Osteoblast (primary cell): Measurements from ENCODE around the gene PTCHD1. TPM values are rescaled to one million over a fixed set of nuclear protein-coding genes. Genes with fewer than 3 reads are reported as not detected.

ENCODE experiments used
- DNase-seq: peaks from one replicate; pipeline ENCODE4 v3.0.0; 2011; ENCODE audit warnings: low spot score, mixed read lengths; ENCODE audit not compliant: insufficient read length; ENCODE audit errors: missing footprints
- H2AFZ ChIP-seq: 2 replicates; pipeline ENCODE4 v1.6.0; 2011; ENCODE audit warnings: mild to moderate bottlenecking, low read length
- H3K27ac ChIP-seq: 2 replicates; pipeline ENCODE4 v1.5.1; 2011; ENCODE audit warnings: mild to moderate bottlenecking, low read depth, low read length, moderate library complexity
- H3K27me3 ChIP-seq: 2 replicates; pipeline ENCODE4 v1.6.0; 2012; ENCODE audit warnings: mild to moderate bottlenecking, control low read depth, inconsistent platforms, low read length, moderate library complexity; ENCODE audit not compliant: insufficient read depth
- H3K36me3 ChIP-seq: 2 replicates; pipeline ENCODE4 v1.5.1; 2011; ENCODE audit warnings: mild to moderate bottlenecking, low read length, control low read depth, moderate library complexity; ENCODE audit not compliant: insufficient read depth
- H3K4me1 ChIP-seq: 2 replicates; pipeline ENCODE4 v1.5.1; 2011; ENCODE audit warnings: mild to moderate bottlenecking, low read length, control low read depth, moderate library complexity; ENCODE audit not compliant: insufficient read depth
- H3K4me2 ChIP-seq: 2 replicates; pipeline ENCODE4 v1.6.0; 2011; ENCODE audit warnings: mild to moderate bottlenecking, low read length; ENCODE audit not compliant: insufficient read depth
- H3K4me3 ChIP-seq: fragments of 200-600 bp; sonication (generic); 3 replicates; pipeline ENCODE4 v1.5.1; 2012; ENCODE audit warnings: mild to moderate bottlenecking, low read length, inconsistent platforms; ENCODE audit not compliant: insufficient read depth
- H3K79me2 ChIP-seq: 2 replicates; pipeline ENCODE4 v1.6.0; 2012; ENCODE audit warnings: mild to moderate bottlenecking, low read length, control low read depth, inconsistent platforms; ENCODE audit not compliant: insufficient read depth
- H3K9me3 ChIP-seq: 2 replicates; pipeline ENCODE4 v1.5.1; 2011; ENCODE audit warnings: low read depth, low read length, control low read depth
- H4K20me1 ChIP-seq: 2 replicates; pipeline ENCODE4 v1.6.0; 2012; ENCODE audit warnings: mild to moderate bottlenecking, low read length, control low read depth; ENCODE audit not compliant: insufficient read depth
- CTCF ChIP-seq: IDR thresholded peaks from 2 replicates; pipeline ENCODE4 v1.5.1; 2011; ENCODE audit warnings: mild to moderate bottlenecking, low read depth, low read length, moderate library complexity; ENCODE audit errors: extremely low read depth
- total RNA-seq: library from RNA; depleted of rRNA; stranded (reverse); fragments of >200 nt; gene quantifications from 2 replicates; pipeline ENCODE4 v1.2.3, GENCODE V29; 2012

Gene PTCHD1
- total RNA-seq, 1 donor = not detected

DNA sequence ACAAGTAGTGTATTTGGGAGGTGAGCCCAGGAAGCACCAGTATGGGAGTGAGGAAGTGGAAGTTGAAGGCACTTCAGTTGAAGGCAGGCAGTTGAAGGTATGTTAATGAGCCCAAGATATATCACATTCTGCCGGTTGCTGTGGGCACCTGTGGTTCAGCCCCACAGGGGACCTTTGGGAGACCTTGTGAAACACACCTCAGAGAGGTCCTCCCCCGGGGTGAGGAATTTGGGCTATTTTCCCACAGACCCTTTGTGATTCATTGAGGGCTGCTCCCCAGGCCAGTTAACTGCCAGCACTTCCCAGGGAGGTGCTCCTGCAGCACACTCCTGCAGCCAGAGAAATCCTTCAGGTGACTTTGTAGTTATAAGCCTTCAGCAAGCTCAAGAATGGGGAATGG lies 45.9 kb downstream of the PTCHD1 start:
- Histone ChIP-seq H4K20me1 (no peaks in the 10 kb centered on the region), H3K79me2 (no peaks in the 10 kb centered on the region)

DNA sequence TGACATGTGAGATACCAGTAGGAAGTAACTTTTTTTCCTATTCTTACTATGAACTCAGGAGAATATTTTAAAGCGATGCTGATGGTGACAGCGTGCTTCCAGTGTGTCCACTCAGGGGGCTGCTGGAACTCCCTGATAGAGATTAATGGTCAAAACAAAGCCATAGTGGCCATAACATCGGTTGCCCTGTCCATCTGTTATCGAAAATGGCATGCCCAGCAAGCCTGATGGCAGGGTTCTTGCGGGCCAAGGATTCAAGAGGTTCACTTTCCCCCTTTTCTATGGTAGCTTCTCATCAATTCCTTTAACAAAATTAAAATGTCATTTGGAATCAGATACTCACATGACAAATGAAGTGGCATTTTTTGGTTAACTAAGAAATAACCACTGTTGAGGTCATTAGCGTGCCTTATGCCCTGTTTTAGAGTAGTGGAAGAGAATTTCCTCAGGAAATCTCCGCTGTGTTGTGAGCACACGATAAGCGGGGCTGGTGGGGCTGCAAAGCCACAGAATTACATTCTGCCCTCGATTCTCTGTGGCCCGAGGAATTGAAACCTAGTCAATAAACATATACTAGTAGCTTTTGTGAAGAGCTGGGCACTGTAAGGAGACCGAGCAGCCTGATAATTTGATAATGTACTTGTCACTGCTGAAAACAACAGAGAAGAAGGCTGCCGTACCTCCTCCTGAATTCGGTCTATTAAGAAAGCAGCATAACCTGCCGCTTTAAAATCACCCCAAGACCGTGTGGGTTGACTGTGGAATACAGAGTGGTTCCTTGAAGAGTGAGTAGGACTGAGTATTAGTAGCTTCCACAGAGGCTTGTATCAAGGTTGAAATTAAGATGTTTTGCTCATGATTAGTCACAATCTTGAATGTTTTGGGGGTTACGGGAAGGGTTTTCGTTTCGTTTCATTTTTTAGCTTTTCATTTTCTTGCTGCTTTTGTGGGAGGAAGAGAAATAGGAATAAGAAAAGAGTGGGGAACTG lies 46.7 kb downstream of the PTCHD1 start:
- Histone ChIP-seq H3K4me3 (no peak overlapping the region), H3K9me3 (no peaks in the 10 kb centered on the region)
- no peak for DNase-seq

More for the DNA sequence above, 45.9 kb downstream of the PTCHD1 start:
- H2AFZ ChIP-seq = no peak overlapping the region
- no peaks in the 10 kb centered on the region for H3K27me3 ChIP-seq
- H3K36me3 ChIP-seq = no peaks in the 10 kb centered on the region
- no peak for DNase-seq
- H3K4me3 ChIP-seq = no peak overlapping the region
- no peak for TF ChIP-seq CTCF
- no peaks in the 10 kb centered on the region for H3K4me1 ChIP-seq
- no peak overlapping the region for H3K4me2 ChIP-seq
- no peaks in the 10 kb centered on the region for H3K9me3 ChIP-seq
- no peak overlapping the region for H3K27ac ChIP-seq

DNA sequence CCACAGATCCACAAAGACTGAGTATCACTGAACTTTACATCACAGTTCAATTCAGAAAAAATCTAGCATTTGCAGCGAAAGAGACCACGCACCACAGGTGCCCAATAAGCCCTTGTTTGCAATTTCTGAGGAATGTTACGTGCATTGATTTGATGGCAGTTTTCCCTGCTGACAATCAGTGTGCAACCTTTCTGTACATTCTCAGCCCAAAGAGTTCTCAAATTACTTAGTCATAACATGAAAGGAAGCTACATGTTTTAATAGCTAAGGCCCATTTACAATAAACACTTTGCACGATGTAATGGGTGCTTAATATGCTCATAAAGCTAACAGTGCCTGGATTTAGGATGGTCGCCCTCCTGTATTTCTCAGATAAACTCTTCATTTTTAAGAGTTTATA lies 47.9 kb downstream of the PTCHD1 start:
- DNase-seq = no peak
- Histone ChIP-seq H3K9me3 (no peaks in the 10 kb centered on the region), H4K20me1 (no peaks in the 10 kb centered on the region), H3K4me3 (no peak overlapping the region), H3K27ac (no peak overlapping the region), H3K79me2 (no peaks in the 10 kb centered on the region), H3K4me1 (no peaks in the 10 kb centered on the region), H2AFZ (no peak overlapping the region), H3K4me2 (no peak overlapping the region), H3K27me3 (no peaks in the 10 kb centered on the region), H3K36me3 (no peaks in the 10 kb centered on the region)
- no peak for TF ChIP-seq CTCF

More for the DNA sequence above, 46.7 kb downstream of the PTCHD1 start:
- H3K27me3 ChIP-seq = no peaks in the 10 kb centered on the region
- no peaks in the 10 kb centered on the region for H3K79me2 ChIP-seq
- no peak for TF ChIP-seq CTCF
- H2AFZ ChIP-seq = no peak overlapping the region
- no peak overlapping the region for H3K27ac ChIP-seq
- H3K4me1 ChIP-seq = no peaks in the 10 kb centered on the region
- H3K4me2 ChIP-seq = no peak overlapping the region
- no peaks in the 10 kb centered on the region for H4K20me1 ChIP-seq
- no peaks in the 10 kb centered on the region for H3K36me3 ChIP-seq

DNA sequence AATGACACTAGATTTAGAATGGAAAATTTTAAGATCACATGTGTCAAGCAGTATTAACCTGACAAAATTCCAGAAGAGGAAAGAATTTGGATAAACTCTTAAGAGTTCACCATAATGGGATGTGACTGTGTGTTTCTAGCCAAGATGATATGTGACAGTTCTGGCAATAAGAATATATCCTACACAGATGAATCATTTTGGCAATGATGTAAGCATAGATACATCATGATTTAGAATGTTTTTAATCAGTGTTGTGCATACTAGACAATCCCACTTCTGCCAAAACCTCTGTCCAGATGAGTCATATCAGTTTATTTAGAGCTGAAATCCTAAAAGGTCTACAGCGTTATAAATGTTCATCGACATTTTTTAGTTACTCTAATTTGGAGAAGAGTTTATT lies 48.8 kb downstream of the PTCHD1 start:
- H3K27ac ChIP-seq = no peak overlapping the region
- no peaks in the 10 kb centered on the region for H3K79me2 ChIP-seq
- no peaks in the 10 kb centered on the region for H3K27me3 ChIP-seq
- H3K36me3 ChIP-seq = no peaks in the 10 kb centered on the region
- H4K20me1 ChIP-seq = no peaks in the 10 kb centered on the region
- no peak overlapping the region for H2AFZ ChIP-seq
- TF ChIP-seq CTCF = no peak
- H3K4me2 ChIP-seq = no peak overlapping the region
- H3K4me1 ChIP-seq = no peaks in the 10 kb centered on the region
- no peak overlapping the region for H3K4me3 ChIP-seq
- no peak for DNase-seq
- no peaks in the 10 kb centered on the region for H3K9me3 ChIP-seq
